K562 (cell line): ENCODE measurements around the gene CLEC19A. TPM values are rescaled to one million over a fixed set of nuclear protein-coding genes. Genes with fewer than 3 reads are reported as not detected.
"Not testable (repeated sequence)": the region's sequence is repeated elsewhere in the genome, so short reads cannot be mapped to it uniquely, and the experiment has no call there.

Experiments
- ATAC-seq: fragments of 200-7000 bp; cut with Tn5 transposase; 3 replicates; pipeline ENCODE4 v1.9.1; 2020; ENCODE audit warnings: moderate library complexity
- BruUV-seq: library from RNA; stranded (reverse); fragments of 400-500 nt; replicated peaks from 2 replicates; lab custom pipeline; 2021; lab: Mats Ljungman, UMichigan
- CTCF ChIA-PET: fragments of 300-600 bp; formaldehyde crosslinking; extraction: SDS; loops from one replicate; lab custom pipeline; 2021; ENCODE audit warnings: low intra/inter-chr PET ratio; lab: Yijun Ruan, JAX
- POLR2A ChIA-PET: fragments of 300-600, 350-650 bp; sonication (Branson Sonifier 250); formaldehyde crosslinking; extraction: SDS; loops from one replicate; lab custom pipeline; 2021; ENCODE audit warnings: antibody characterized with exemption, inconsistent platforms; lab: Yijun Ruan, JAX
- DNase-seq, 4 experiments: peaks; one replicate each; pipeline versions ENCODE4 v3.0.0 to v3.0.0-alpha.2; 2011 to 2018; ENCODE audit warnings: low spot score in 3 of 4, mixed read lengths in 3 of 4; ENCODE audit errors: extremely low read depth in 1 of 4
- FAIRE-seq: peaks from 2 replicates; lab custom pipeline; 2011; peaks lifted over from hg19 to GRCh38; lab: Jason Lieb, UNC
- H2AFZ ChIP-seq: 2 replicates; pipeline ENCODE4 v1.6.0; 2011; ENCODE audit warnings: low read depth, low read length, control low read depth, inconsistent platforms
- H3K27ac ChIP-seq: fragments of 200-600 bp; 3 replicates; pipeline ENCODE4 v1.8.0; 2011; ENCODE audit warnings: low read depth, mild to moderate bottlenecking, control low read depth, inconsistent platforms, low read length, moderate library complexity, mixed read lengths; ENCODE audit errors: extremely low read depth
- H3K27me3 ChIP-seq, 2 experiments: fragments of 300-600 bp in 1 of 2; 2 replicates in 1 of 2; 3 replicates in 1 of 2; pipeline versions ENCODE4 v1.6.0 to v1.8.0; 2011; ENCODE audit warnings: inconsistent platforms in 2 of 2, low read length in 2 of 2, mild to moderate bottlenecking in 1 of 2, mixed read lengths in 1 of 2, moderate library complexity in 1 of 2; ENCODE audit not compliant: control insufficient read depth in 2 of 2, insufficient read depth in 2 of 2
- H3K36me3 ChIP-seq: fragments of 300-600 bp; 3 replicates; pipeline ENCODE4 v1.8.0; 2011; ENCODE audit warnings: mild to moderate bottlenecking, low read length, inconsistent platforms; ENCODE audit not compliant: control insufficient read depth, insufficient read depth
- H3K4me1 ChIP-seq, 2 experiments: fragments of 200-600 bp in 1 of 2; replicated peaks in 1 of 2; 2 replicates in 1 of 2; 3 replicates in 1 of 2; pipeline versions ENCODE4 v1.5.1 to v1.8.0; 2011; ENCODE audit warnings: inconsistent platforms in 2 of 2, low read length in 2 of 2, mild to moderate bottlenecking in 1 of 2, mixed read lengths in 1 of 2, moderate library complexity in 1 of 2; ENCODE audit not compliant: control insufficient read depth in 2 of 2, insufficient read depth in 2 of 2
- H3K4me2 ChIP-seq: 2 replicates; pipeline ENCODE4 v1.6.1; 2011; ENCODE audit warnings: low read length, control low read depth, inconsistent platforms, mixed read lengths; ENCODE audit not compliant: insufficient read depth
- H3K4me3 ChIP-seq: fragments of 200-600 bp; sonication (generic), shearing (Covaris generic); 2 replicates; pipeline ENCODE4 v1.5.1; 2016; ENCODE audit warnings: control low read depth, inconsistent platforms
- H3K79me2 ChIP-seq: fragments of 200-600 bp; 3 replicates; pipeline ENCODE4 v1.8.0; 2011; ENCODE audit warnings: low read length, inconsistent platforms; ENCODE audit not compliant: control insufficient read depth, insufficient read depth
- H3K9ac ChIP-seq, 2 experiments: 2 replicates each; pipeline versions ENCODE4 v1.6.0 to v1.6.1; 2011; ENCODE audit warnings: low read depth in 2 of 2, low read length in 2 of 2, control low read depth in 1 of 2, inconsistent platforms in 1 of 2, mild to moderate bottlenecking in 1 of 2, mixed read lengths in 1 of 2; ENCODE audit not compliant: insufficient read depth in 1 of 2
- H3K9me1 ChIP-seq: one replicate; pipeline ENCODE4 v1.6.0; 2011; ENCODE audit warnings: inconsistent platforms, mild to moderate bottlenecking, low read length, moderate library complexity; ENCODE audit not compliant: control insufficient read depth, insufficient read depth
- H3K9me3 ChIP-seq: replicated peaks from 2 replicates; pipeline ENCODE4 v1.5.1; 2011; ENCODE audit warnings: low read depth, low read length, inconsistent platforms; ENCODE audit not compliant: control insufficient read depth, insufficient read depth
- H4K20me1 ChIP-seq: replicated peaks from 2 replicates; pipeline ENCODE4 v1.6.1; 2011; ENCODE audit warnings: low read length, inconsistent platforms, mixed read lengths; ENCODE audit not compliant: control insufficient read depth, insufficient read depth
- DACH1 ChIP-seq: fragments of 450-650 bp; IDR thresholded peaks from 2 replicates; pipeline ENCODE4 v1.6.1; 2018; ENCODE audit not compliant: partially characterized antibody
- FOXM1 ChIP-seq, 2 experiments: fragments of 450-650 bp in 1 of 2; sonication (generic) in 1 of 2; formaldehyde crosslinking in 1 of 2; IDR thresholded peaks; 2 replicates each; pipeline versions ENCODE4 v1.6.1 to v1.9.0; 2017 to 2022; ENCODE audit warnings: low read depth in 2 of 2, mild to moderate bottlenecking in 2 of 2, missing genetic modification reagents in 1 of 2, moderate library complexity in 1 of 2
- RFX1 ChIP-seq: fragments of 450-650 bp; IDR thresholded peaks from 2 replicates; pipeline ENCODE4 v1.6.1; 2016; ENCODE audit warnings: mild to moderate bottlenecking, moderate library complexity
- SRSF3 ChIP-seq: fragments of 200-400 bp; formaldehyde crosslinking; IDR thresholded peaks from 2 replicates; pipeline ENCODE4 v1.6.1; 2016; ENCODE audit warnings: mild to moderate bottlenecking, low read length, moderate library complexity; ENCODE audit not compliant: insufficient read depth
- TARDBP ChIP-seq: fragments of 450-650 bp; IDR thresholded peaks from 2 replicates; pipeline ENCODE4 v1.6.1; 2016
- ZNF121 ChIP-seq: sonication (generic); formaldehyde crosslinking; conservative IDR thresholded peaks from 2 replicates; pipeline ENCODE4 v1.8.0; 2022; ENCODE audit warnings: missing genetic modification reagents
- ZNF764 ChIP-seq: fragments of 250-450 bp; sonication (Bioruptor Pico); IDR thresholded peaks from 2 replicates; pipeline ENCODE4 v1.4.0; 2020; ENCODE audit warnings: low read depth, mild to moderate bottlenecking, moderate library complexity
- WGBS: fragments of 100-300 bp; shearing (Covaris generic); methylation state at CpG from one replicate; pipeline ENCODE4 v1.1.6; 2016; ENCODE audit warnings: low coverage, mixed read lengths; ENCODE audit not compliant: insufficient coverage; ENCODE audit errors: missing lambda C conversion rate; 5-methylcytosine and 5-hydroxymethylcytosine counted together
- in situ Hi-C: fragments of 300-500 bp; cut with MboI; formaldehyde crosslinking; loops from 4 replicates; pipeline ENCODE4 v1.15.0; 2018; ENCODE audit warnings: inconsistent platforms, mixed read lengths
- intact Hi-C: fragments of 100-400 bp; cut with micrococcal nuclease; formaldehyde crosslinking; loops from 2 replicates; pipeline ENCODE4 v1.14.2; 2022
- polyA plus RNA-seq, 8 experiments: library from polyadenylated mRNA; depleted of rRNA in 4 of 8; stranded (reverse) in 5 of 8; unstranded in 3 of 8; fragments of >200 nt; fragmentation: Nextera tagmentation in 2 of 8; fragmentation: Illumina TruSeq in 1 of 8; extraction: Ambion mirVana in 2 of 8; extraction: Trizol in 1 of 8; gene quantifications; 2 replicates each; pipeline versions ENCODE4 v1.2.1 to v1.2.3, GENCODE V29; 2011 to 2014; ENCODE audit warnings: inconsistent platforms in 1 of 8, missing spikeins in 1 of 8
- total RNA-seq, 7 experiments: library from RNA; depleted of rRNA in 6 of 7; stranded (reverse); fragments of >200 nt in 6 of 7; fragmentation: Illumina TruSeq in 2 of 7; extraction: Trizol in 2 of 7; gene quantifications; 2 replicates each; pipeline versions ENCODE4 v1.2.1 to v1.2.3, GENCODE V29; 2011 to 2021; ENCODE audit warnings: low replicate concordance in 1 of 7
- TF ChIP-seq, protein P1 (sequence below): IDR thresholded peaks from 2 replicates; pipeline ENCODE4 v1.6.1; 2016; ENCODE audit warnings: missing genetic modification characterization, missing compliant biosample characterization
- TF ChIP-seq, protein P2 (sequence below): sonication (generic); formaldehyde crosslinking; IDR thresholded peaks from 2 replicates; pipeline ENCODE4 v1.8.0; 2022; ENCODE audit warnings: missing genetic modification reagents, mild to moderate bottlenecking, borderline replicate concordance
- TF ChIP-seq, protein P3 (sequence below), 2 experiments: fragments of 450-650 bp in 1 of 2; IDR thresholded peaks; 2 replicates each; pipeline ENCODE4 v1.6.1; 2011 to 2017; ENCODE audit warnings: low read depth in 2 of 2, antibody characterized with exemption in 1 of 2, borderline replicate concordance in 1 of 2, low read length in 1 of 2, mild to moderate bottlenecking in 1 of 2, mixed read lengths in 1 of 2; ENCODE audit not compliant: control insufficient read depth in 1 of 2

The CLEC19A gene
- total and polyA plus RNA-seq, 9 of the 15 experiments (the other 6 are each of a cell fraction or from before 2014, with no cell fraction given): not detected

DNA sequence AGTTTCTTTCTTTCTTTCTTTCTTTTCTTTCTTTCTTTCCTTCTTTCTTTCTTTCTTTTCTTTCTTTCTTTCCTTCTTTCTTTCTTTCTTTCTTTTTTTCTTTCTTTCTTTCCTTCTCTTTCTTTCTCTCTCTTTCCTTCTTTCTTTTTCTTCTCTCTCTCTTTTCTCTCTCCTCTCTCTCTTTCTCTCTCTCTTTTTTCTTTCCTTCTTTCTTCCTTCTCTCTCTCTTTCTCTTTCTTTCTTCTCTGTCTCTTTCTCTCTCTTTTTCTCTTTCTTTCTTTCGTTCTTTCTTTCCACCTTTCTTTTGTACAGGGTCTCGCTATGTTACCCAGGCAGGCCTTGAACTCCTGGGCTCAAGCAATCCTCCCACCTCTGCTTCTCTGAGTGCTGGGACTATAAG, 35.7 kb downstream of the CLEC19A start:
- H3K4me1 ChIP-seq, H3K9me1 ChIP-seq, POLR2A ChIA-PET, H3K9me3 ChIP-seq, ATAC-seq, BruUV-seq, H3K27ac ChIP-seq, FAIRE-seq, in situ Hi-C loops, H2AFZ ChIP-seq, DNase-seq, H3K4me2 ChIP-seq, H3K4me3 ChIP-seq, H3K79me2 ChIP-seq, CTCF ChIA-PET, H3K9ac ChIP-seq, H4K20me1 ChIP-seq, H3K36me3 ChIP-seq, intact Hi-C loops: not testable (repeated sequence)
- TF ChIP-seq, protein P1, sequence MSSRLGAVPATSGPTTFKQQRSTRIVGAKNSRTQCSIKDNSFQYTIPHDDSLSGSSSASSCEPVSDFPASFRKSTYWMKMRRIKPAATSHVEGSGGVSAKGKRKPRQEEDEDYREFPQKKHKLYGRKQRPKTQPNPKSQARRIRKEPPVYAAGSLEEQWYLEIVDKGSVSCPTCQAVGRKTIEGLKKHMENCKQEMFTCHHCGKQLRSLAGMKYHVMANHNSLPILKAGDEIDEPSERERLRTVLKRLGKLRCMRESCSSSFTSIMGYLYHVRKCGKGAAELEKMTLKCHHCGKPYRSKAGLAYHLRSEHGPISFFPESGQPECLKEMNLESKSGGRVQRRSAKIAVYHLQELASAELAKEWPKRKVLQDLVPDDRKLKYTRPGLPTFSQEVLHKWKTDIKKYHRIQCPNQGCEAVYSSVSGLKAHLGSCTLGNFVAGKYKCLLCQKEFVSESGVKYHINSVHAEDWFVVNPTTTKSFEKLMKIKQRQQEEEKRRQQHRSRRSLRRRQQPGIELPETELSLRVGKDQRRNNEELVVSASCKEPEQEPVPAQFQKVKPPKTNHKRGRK (tag): peak; percentile 68
- 0% methylated on average over 2 of the region's 2 CpGs for WGBS
- peaks cover 3 to 16% of the 10 kb centered on the region in 2 experiments; a peak in 2 of 5 replicates for H3K27me3 ChIP-seq

DNA sequence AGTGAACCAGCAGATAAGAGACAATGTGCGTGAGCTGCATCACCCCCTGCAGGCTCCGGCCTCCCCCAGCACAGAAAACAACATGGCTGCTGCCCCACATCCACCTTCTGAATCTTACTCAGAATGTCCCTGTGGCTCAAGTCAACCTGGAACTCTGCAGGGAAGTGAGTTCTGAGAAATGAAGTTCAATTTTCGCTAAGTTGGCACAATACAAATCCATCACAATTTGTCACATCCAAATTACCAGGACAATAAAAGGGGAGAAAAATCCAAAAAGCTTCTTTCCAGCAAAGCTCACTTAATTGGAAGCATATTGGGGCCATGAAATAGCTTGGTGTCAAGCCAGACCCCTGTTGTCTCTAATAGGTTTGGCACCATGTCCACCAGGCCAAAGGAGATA, 38.1 kb downstream of the CLEC19A start:
- intact Hi-C loops (no loop called here), in situ Hi-C loops (no loop called here)
- no peaks in the 10 kb centered on the region for H3K79me2 ChIP-seq
- no peak overlapping the region for H3K27ac ChIP-seq
- DNase-seq: no peak
- H4K20me1 ChIP-seq: no peaks in the 10 kb centered on the region
- no peaks in the 10 kb centered on the region for H3K9me3 ChIP-seq
- H3K36me3 ChIP-seq: no peaks in the 10 kb centered on the region
- no peak for FAIRE-seq
- BruUV-seq: no TSS peak
- no peak overlapping the region for H3K4me3 ChIP-seq
- 0% methylated on average over 3 of the region's 3 CpGs for WGBS
- POLR2A ChIA-PET: no interaction called here
- H3K4me2 ChIP-seq: no peak overlapping the region
- H3K9me1 ChIP-seq: no peaks in the 10 kb centered on the region
- no peak for ATAC-seq
- CTCF ChIA-PET: no interaction called here
- H3K27me3 ChIP-seq: peaks cover 3 to 10% of the 10 kb centered on the region in 2 experiments; a peak in 2 of 5 replicates
- H3K4me1 ChIP-seq: no peaks in the 10 kb centered on the region
- no peak overlapping the region for H2AFZ ChIP-seq
- no peak overlapping the region for H3K9ac ChIP-seq
- TF ChIP-seq RFX1: no peak
- no peak for TF ChIP-seq FOXM1 (IDR thresholded peaks at IDR 0.05; ENCODE audit: low read depth)
- no peak for TF ChIP-seq FOXM1 (CRISPR knock-in tag; IDR thresholded peaks at IDR 0.05; ENCODE audit: low read depth)
- no peak for TF ChIP-seq SRSF3
- TF ChIP-seq, protein P2, sequence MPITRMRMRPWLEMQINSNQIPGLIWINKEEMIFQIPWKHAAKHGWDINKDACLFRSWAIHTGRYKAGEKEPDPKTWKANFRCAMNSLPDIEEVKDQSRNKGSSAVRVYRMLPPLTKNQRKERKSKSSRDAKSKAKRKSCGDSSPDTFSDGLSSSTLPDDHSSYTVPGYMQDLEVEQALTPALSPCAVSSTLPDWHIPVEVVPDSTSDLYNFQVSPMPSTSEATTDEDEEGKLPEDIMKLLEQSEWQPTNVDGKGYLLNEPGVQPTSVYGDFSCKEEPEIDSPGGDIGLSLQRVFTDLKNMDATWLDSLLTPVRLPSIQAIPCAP: no peak
- TF ChIP-seq TARDBP: no peak
- no peak for TF ChIP-seq DACH1
- TF ChIP-seq, protein P3, sequence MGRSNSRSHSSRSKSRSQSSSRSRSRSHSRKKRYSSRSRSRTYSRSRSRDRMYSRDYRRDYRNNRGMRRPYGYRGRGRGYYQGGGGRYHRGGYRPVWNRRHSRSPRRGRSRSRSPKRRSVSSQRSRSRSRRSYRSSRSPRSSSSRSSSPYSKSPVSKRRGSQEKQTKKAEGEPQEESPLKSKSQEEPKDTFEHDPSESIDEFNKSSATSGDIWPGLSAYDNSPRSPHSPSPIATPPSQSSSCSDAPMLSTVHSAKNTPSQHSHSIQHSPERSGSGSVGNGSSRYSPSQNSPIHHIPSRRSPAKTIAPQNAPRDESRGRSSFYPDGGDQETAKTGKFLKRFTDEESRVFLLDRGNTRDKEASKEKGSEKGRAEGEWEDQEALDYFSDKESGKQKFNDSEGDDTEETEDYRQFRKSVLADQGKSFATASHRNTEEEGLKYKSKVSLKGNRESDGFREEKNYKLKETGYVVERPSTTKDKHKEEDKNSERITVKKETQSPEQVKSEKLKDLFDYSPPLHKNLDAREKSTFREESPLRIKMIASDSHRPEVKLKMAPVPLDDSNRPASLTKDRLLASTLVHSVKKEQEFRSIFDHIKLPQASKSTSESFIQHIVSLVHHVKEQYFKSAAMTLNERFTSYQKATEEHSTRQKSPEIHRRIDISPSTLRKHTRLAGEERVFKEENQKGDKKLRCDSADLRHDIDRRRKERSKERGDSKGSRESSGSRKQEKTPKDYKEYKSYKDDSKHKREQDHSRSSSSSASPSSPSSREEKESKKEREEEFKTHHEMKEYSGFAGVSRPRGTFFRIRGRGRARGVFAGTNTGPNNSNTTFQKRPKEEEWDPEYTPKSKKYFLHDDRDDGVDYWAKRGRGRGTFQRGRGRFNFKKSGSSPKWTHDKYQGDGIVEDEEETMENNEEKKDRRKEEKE (IDR thresholded peaks at IDR 0.05; ENCODE audit: borderline replicate concordance in 1 of 2, control insufficient read depth in 1 of 2, low read depth in 2 of 2, low read length in 1 of 2): no peak
- no peak for TF ChIP-seq ZNF121 (CRISPR knock-in tag)
- TF ChIP-seq ZNF764 (CRISPR knock-in tag): no peak
